HG03280 (cell line): ENCODE measurements around the gene ZNF280D.
"Not testable (repeated sequence)": the region's sequence is repeated elsewhere in the genome, so short reads cannot be mapped to it uniquely, and the experiment has no call there.

ENCODE experiments used
- ATAC-seq: cut with Tn5 transposase; IDR thresholded peaks from one replicate; pipeline ENCODE4 v1.9.1; 2021; ENCODE audit warnings: mild to moderate bottlenecking, moderate library complexity; ENCODE audit not compliant: unreplicated experiment

Gene ZNF280D

GRCh38 chr15:56718560-56718959 is 14.7 kb downstream of the ZNF280D start:
- ATAC-seq, result no peak

GRCh38 chr15:56716334-56716733 is 17.0 kb downstream of the ZNF280D start:
- ATAC-seq, result no peak

GRCh38 chr15:56715220-56715619 is 18.1 kb downstream of the ZNF280D start:
- no peak for ATAC-seq

GRCh38 chr15:56709502-56709901 is 23.8 kb downstream of the ZNF280D start:
- not testable (repeated sequence) for ATAC-seq

- no peak for ATAC-seq
Observed at GRCh38 chr15:56699743-56700142, 33.6 kb downstream of the ZNF280D start.

- ATAC-seq, result no peak
Observed at GRCh38 chr15:56698270-56698669, 35.0 kb downstream of the ZNF280D start.

GRCh38 chr15:56693761-56694160 is 39.5 kb downstream of the ZNF280D start:
- ATAC-seq, result no peak

GRCh38 chr15:56690733-56691132 is 42.6 kb downstream of the ZNF280D start:
- no peak for ATAC-seq

- ATAC-seq, result no peak
Observed at GRCh38 chr15:56683908-56684307, 49.4 kb downstream of the ZNF280D start.

GRCh38 chr15:56681113-56681512 is 52.2 kb downstream of the ZNF280D start:
- ATAC-seq, result no peak

GRCh38 chr15:56679225-56679624 is 54.1 kb downstream of the ZNF280D start:
- ATAC-seq, result no peak

- no peak for ATAC-seq
Observed at GRCh38 chr15:56678571-56678970, 54.7 kb downstream of the ZNF280D start.

GRCh38 chr15:56677271-56677670 is 56.0 kb downstream of the ZNF280D start:
- ATAC-seq, result no peak

GRCh38 chr15:56675930-56676329 is 57.4 kb downstream of the ZNF280D start:
- no peak for ATAC-seq

- ATAC-seq, result no peak
Observed at GRCh38 chr15:56674857-56675256, 58.5 kb downstream of the ZNF280D start.

GRCh38 chr15:56672721-56673120 is 60.6 kb downstream of the ZNF280D start:
- ATAC-seq, result no peak

GRCh38 chr15:56667517-56667916 is 65.8 kb downstream of the ZNF280D start:
- ATAC-seq, result no peak

- ATAC-seq, result no peak
Observed at GRCh38 chr15:56660943-56661342, 72.4 kb downstream of the ZNF280D start.

GRCh38 chr15:56659197-56659596 is 74.1 kb downstream of the ZNF280D start:
- ATAC-seq, result no peak

GRCh38 chr15:56654624-56655023 is 78.7 kb downstream of the ZNF280D start:
- no peak for ATAC-seq

- no peak for ATAC-seq
Observed at GRCh38 chr15:56654216-56654615, 79.1 kb downstream of the ZNF280D start.

GRCh38 chr15:56653787-56654186 is 79.5 kb downstream of the ZNF280D start:
- no peak for ATAC-seq

GRCh38 chr15:56653107-56653506 is 80.2 kb downstream of the ZNF280D start:
- no peak for ATAC-seq

GRCh38 chr15:56648311-56648710 is 85.0 kb downstream of the ZNF280D start:
- ATAC-seq, result no peak
